Hepatocyte (in vitro differentiated cells): Measurements from ENCODE around the gene MISP3. TPM values are rescaled to one million over a fixed set of nuclear protein-coding genes. Genes with fewer than 3 reads are reported as not detected.

ENCODE experiments used
- DNase-seq: peaks from one replicate; pipeline ENCODE4 v3.0.0-alpha.2; 2016; ENCODE audit warnings: low spot score
- H2AFZ ChIP-seq: fragments of 200-600 bp; sonication (generic); 2 replicates; pipeline ENCODE4 v1.6.0; 2016; ENCODE audit warnings: antibody characterized with exemption, mild to moderate bottlenecking
- H3K27ac ChIP-seq: fragments of 200-600 bp; sonication (generic); 2 replicates; pipeline ENCODE4 v1.5.1; 2016; ENCODE audit warnings: mild to moderate bottlenecking
- H3K27me3 ChIP-seq: fragments of 200-600 bp; sonication (generic); 2 replicates; pipeline ENCODE4 v1.6.1; 2016
- H3K36me3 ChIP-seq: fragments of 200-600 bp; sonication (generic); replicated peaks from 2 replicates; pipeline ENCODE4 v1.5.1; 2016; ENCODE audit warnings: low read depth; ENCODE audit not compliant: insufficient read depth
- H3K4me1 ChIP-seq: fragments of 200-600 bp; sonication (generic); 2 replicates; pipeline ENCODE4 v1.5.1; 2016; ENCODE audit warnings: mild to moderate bottlenecking, moderate library complexity; ENCODE audit not compliant: insufficient read depth
- H3K4me2 ChIP-seq: fragments of 200-600 bp; sonication (generic); 2 replicates; pipeline ENCODE4 v1.6.0; 2016
- H3K4me3 ChIP-seq: fragments of 200-600 bp; sonication (generic); 2 replicates; pipeline ENCODE4 v1.5.1; 2016; ENCODE audit warnings: mild to moderate bottlenecking
- H3K79me2 ChIP-seq: fragments of 200-600 bp; sonication (generic); 2 replicates; pipeline ENCODE4 v1.6.0; 2017; ENCODE audit warnings: mild to moderate bottlenecking
- H3K9me2 ChIP-seq: fragments of 200-600 bp; sonication (generic); replicated peaks from 2 replicates; pipeline ENCODE4 v1.6.0; 2017; ENCODE audit warnings: mild to moderate bottlenecking; ENCODE audit not compliant: insufficient read depth
- H3K9me3 ChIP-seq: fragments of 200-600 bp; sonication (generic); 2 replicates; pipeline ENCODE4 v1.5.1; 2016; ENCODE audit warnings: low read depth, mild to moderate bottlenecking
- H4K20me1 ChIP-seq: fragments of 200-600 bp; sonication (generic); 2 replicates; pipeline ENCODE4 v1.6.0; 2016; ENCODE audit warnings: mild to moderate bottlenecking; ENCODE audit not compliant: insufficient read depth, poor library complexity, severe bottlenecking
- CTCF ChIP-seq: fragments of 200-600 bp; sonication (generic); IDR thresholded peaks from 2 replicates; pipeline ENCODE4 v1.5.1; 2016; ENCODE audit warnings: antibody characterized with exemption, mild to moderate bottlenecking; ENCODE audit not compliant: poor library complexity
- EZH2 ChIP-seq: fragments of 200-600 bp; sonication (generic); IDR thresholded peaks from 2 replicates; pipeline ENCODE4 v1.6.1; 2016; ENCODE audit warnings: antibody characterized with exemption, mild to moderate bottlenecking, borderline replicate concordance
- EZH2phosphoT487 ChIP-seq: fragments of 200-600 bp; sonication (generic); IDR thresholded peaks from one replicate; pipeline ENCODE4 v1.6.1; 2018; ENCODE audit warnings: antibody characterized with exemption, mild to moderate bottlenecking, low read depth, moderate library complexity; ENCODE audit not compliant: unreplicated experiment, severe bottlenecking
- WGBS: methylation state at CpG from one replicate; pipeline ENCODE4 v1.1.6; 2016; ENCODE audit warnings: low lambda C conversion rate; ENCODE audit errors: missing lambda C conversion rate; 5-methylcytosine and 5-hydroxymethylcytosine counted together
- polyA plus RNA-seq: library from polyadenylated mRNA; unstranded; fragments of >200 nt; fragmentation: Nextera tagmentation; extraction: Ambion mirVana; gene quantifications from 2 replicates; pipeline ENCODE4 v1.2.1, GENCODE V29; 2016
- total RNA-seq: library from RNA; depleted of rRNA; stranded (reverse); fragments of >200 nt; gene quantifications from 2 replicates; pipeline ENCODE4 v1.2.3, GENCODE V29; 2014

MISP3 gene
- total and polyA plus RNA-seq, 2 experiments from 2014 or later, result 4.9 to 13.1 TPM

- H3K79me2 ChIP-seq, result no peaks in the 10 kb centered on the region
- no peak for DNase-seq
- H3K4me2 ChIP-seq, result no peak overlapping the region
- no peak overlapping the region for H2AFZ ChIP-seq
- WGBS, result 89% methylated on average over 7 of the region's 7 CpGs
- no peak overlapping the region for H3K27ac ChIP-seq
- H3K36me3 ChIP-seq, result no peaks in the 10 kb centered on the region
- no peaks in the 10 kb centered on the region for H3K9me2 ChIP-seq
- peaks cover under 1% of the 10 kb centered on the region for H3K4me1 ChIP-seq
- no peak overlapping the region for H3K4me3 ChIP-seq
- H3K9me3 ChIP-seq, result no peaks in the 10 kb centered on the region
- no peaks in the 10 kb centered on the region for H4K20me1 ChIP-seq
- TF ChIP-seq EZH2, result no peak
- no peak for TF ChIP-seq CTCF
- TF ChIP-seq EZH2phosphoT487, result no peak
- peaks cover 11% of the 10 kb centered on the region for H3K27me3 ChIP-seq
These were observed 9.5 kb upstream of the MISP3 start for GRCh38 chr19:14063105-14063504.

- no peak for TF ChIP-seq EZH2phosphoT487
- TF ChIP-seq CTCF, result no peak
- TF ChIP-seq EZH2, result no peak
- Histone ChIP-seq H3K4me1 (no peaks in the 10 kb centered on the region), H3K27ac (no peak overlapping the region), H3K4me2 (no peak overlapping the region), H3K4me3 (no peak overlapping the region), H3K36me3 (no peaks in the 10 kb centered on the region), H3K9me2 (no peaks in the 10 kb centered on the region), H3K27me3 (no peaks in the 10 kb centered on the region), H3K9me3 (no peaks in the 10 kb centered on the region), H4K20me1 (no peaks in the 10 kb centered on the region), H3K79me2 (no peaks in the 10 kb centered on the region), H2AFZ (no peak overlapping the region)
- DNase-seq, result no peak
- whole genome bisulfite sequencing, result 66% methylated on average over 2 of the region's 2 CpGs
These were observed 6.5 kb upstream of the MISP3 start for GRCh38 chr19:14066134-14066533.

- 97% methylated on average over 42 of the region's 43 CpGs for WGBS
- Histone ChIP-seq H3K9me2 (no peaks in the 10 kb centered on the region), H3K9me3 (no peaks in the 10 kb centered on the region), H3K4me3 (no peak overlapping the region), H2AFZ (no peak overlapping the region), H3K27ac (no peak overlapping the region), H3K4me1 (peaks cover 14% of the 10 kb centered on the region), H4K20me1 (no peaks in the 10 kb centered on the region), H3K36me3 (no peaks in the 10 kb centered on the region), H3K4me2 (no peak overlapping the region), H3K27me3 (no peaks in the 10 kb centered on the region), H3K79me2 (peaks cover 11% of the 10 kb centered on the region)
- TF ChIP-seq CTCF (no peak), EZH2phosphoT487 (no peak), EZH2 (no peak)
- no peak for DNase-seq
These were observed 2.1 kb upstream of the MISP3 start for GRCh38 chr19:14070268-14071050.
